Cardiac muscle cell (in vitro differentiated cells and primary cell): ENCODE data around the gene TMEM132A. TPM values are rescaled to one million over a fixed set of nuclear protein-coding genes. Genes with fewer than 3 reads are reported as not detected.

Source experiments
- DNase-seq, 2 donors: peaks; one replicate each; pipeline versions ENCODE4 v3.0.0 to v3.0.0-alpha.2; 2010 to 2017; ENCODE audit warnings: low read depth in 1 of 2, low spot score in 1 of 2
- H3K27ac ChIP-seq: fragments of 200-600 bp; sonication (generic); 2 replicates; pipeline ENCODE4 v1.5.1; 2016
- H3K27me3 ChIP-seq: fragments of 200-600 bp; sonication (generic); 2 replicates; pipeline ENCODE4 v1.6.0; 2016; ENCODE audit warnings: control low read depth
- H3K36me3 ChIP-seq: fragments of 200-600 bp; sonication (generic); 2 replicates; pipeline ENCODE4 v1.5.1; 2016; ENCODE audit warnings: control low read depth
- H3K4me1 ChIP-seq: fragments of 200-600 bp; sonication (generic); 2 replicates; pipeline ENCODE4 v1.8.1; 2017; ENCODE audit warnings: low read depth, mild to moderate bottlenecking, mixed run types
- H3K4me3 ChIP-seq: fragments of 200-600 bp; sonication (generic); 2 replicates; pipeline ENCODE4 v1.5.1; 2016; ENCODE audit warnings: mild to moderate bottlenecking
- H3K9me3 ChIP-seq: fragments of 200-600 bp; sonication (generic); 2 replicates; pipeline ENCODE4 v1.5.1; 2017; ENCODE audit warnings: low read depth, mild to moderate bottlenecking, control low read depth
- CTCF ChIP-seq: IDR thresholded peaks from 2 replicates; pipeline ENCODE4 v1.5.1; 2012; ENCODE audit warnings: low read depth, mild to moderate bottlenecking, low read length
- polyA plus RNA-seq: library from polyadenylated mRNA; unstranded; fragments of >200 nt; fragmentation: Nextera tagmentation; extraction: Ambion mirVana; gene quantifications from 2 replicates; pipeline ENCODE4 v1.2.1, GENCODE V29; 2016
- total RNA-seq: library from RNA; depleted of rRNA; stranded (reverse); fragments of >200 nt; gene quantifications from 2 replicates; pipeline ENCODE4 v1.2.3, GENCODE V29; 2016

TMEM132A gene
- total and polyA plus RNA-seq, 2 experiments from 2014 or later = 154 to 176 TPM

- Histone ChIP-seq H3K36me3 (no peaks in the 10 kb centered on the region), H3K27ac (no peak overlapping the region), H3K27me3 (peaks cover 30% of the 10 kb centered on the region), H3K4me3 (no peak overlapping the region), H3K4me1 (no peaks in the 10 kb centered on the region), H3K9me3 (no peaks in the 10 kb centered on the region)
- no peak for DNase-seq
- no peak for TF ChIP-seq CTCF
Measured at GRCh38 chr11:60946601-60947264, 22.5 kb downstream of the TMEM132A start.

- Histone ChIP-seq H3K4me3 (no peak overlapping the region), H3K27me3 (peaks cover 40% of the 10 kb centered on the region), H3K4me1 (no peaks in the 10 kb centered on the region), H3K36me3 (no peaks in the 10 kb centered on the region), H3K27ac (no peak overlapping the region), H3K9me3 (no peaks in the 10 kb centered on the region)
- TF ChIP-seq CTCF = no peak
- DNase-seq = no peak
Measured at GRCh38 chr11:60947700-60948099, 23.4 kb downstream of the TMEM132A start.

DNA sequence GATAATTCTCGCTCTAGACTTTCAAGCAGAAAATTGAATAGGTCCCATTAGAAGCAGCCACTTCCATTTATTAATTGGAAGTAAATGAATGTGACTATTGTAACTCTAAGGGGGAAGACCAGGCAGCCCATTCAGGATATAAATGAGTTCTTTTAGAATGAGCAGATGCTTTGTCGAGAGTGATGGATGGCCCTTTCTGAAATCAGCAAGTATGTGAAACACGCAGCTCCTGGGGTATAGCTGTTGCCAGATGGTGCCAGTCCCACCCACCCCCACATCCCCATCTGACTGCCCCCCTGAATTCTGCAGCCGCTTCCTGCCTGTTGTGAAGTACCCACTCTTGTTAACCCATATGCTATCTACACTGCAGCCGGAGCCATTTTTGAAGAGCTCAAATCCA is 24.0 kb downstream of the TMEM132A start:
- Histone ChIP-seq H3K27me3 (peaks cover 45% of the 10 kb centered on the region), H3K4me3 (no peak overlapping the region), H3K4me1 (no peaks in the 10 kb centered on the region), H3K27ac (no peak overlapping the region), H3K9me3 (no peaks in the 10 kb centered on the region), H3K36me3 (no peaks in the 10 kb centered on the region)
- no peak for TF ChIP-seq CTCF
- DNase-seq = no peak

- no peak for DNase-seq
- Histone ChIP-seq H3K4me3 (no peak overlapping the region), H3K9me3 (no peaks in the 10 kb centered on the region), H3K27ac (no peak overlapping the region), H3K4me1 (no peaks in the 10 kb centered on the region), H3K36me3 (no peaks in the 10 kb centered on the region), H3K27me3 (peaks cover 50% of the 10 kb centered on the region)
- no peak for TF ChIP-seq CTCF
Measured at GRCh38 chr11:60950024-60950423, 25.8 kb downstream of the TMEM132A start.

- DNase-seq = peak in 1 of 2 donors; percentile 35
- Histone ChIP-seq H3K36me3 (no peaks in the 10 kb centered on the region), H3K27ac (no peak overlapping the region), H3K27me3 (peaks cover 50% of the 10 kb centered on the region), H3K4me3 (no peak overlapping the region), H3K9me3 (no peaks in the 10 kb centered on the region), H3K4me1 (no peaks in the 10 kb centered on the region)
- TF ChIP-seq CTCF = no peak
Measured at GRCh38 chr11:60950933-60951605, 26.8 kb downstream of the TMEM132A start.
